GM21717 (cell line): ENCODE results near the gene IL19.

Experiments used
- ATAC-seq: cut with Tn5 transposase; IDR thresholded peaks from one replicate; pipeline ENCODE4 v1.9.1; 2021; ENCODE audit warnings: mild to moderate bottlenecking, moderate library complexity; ENCODE audit not compliant: unreplicated experiment

Gene IL19

DNA sequence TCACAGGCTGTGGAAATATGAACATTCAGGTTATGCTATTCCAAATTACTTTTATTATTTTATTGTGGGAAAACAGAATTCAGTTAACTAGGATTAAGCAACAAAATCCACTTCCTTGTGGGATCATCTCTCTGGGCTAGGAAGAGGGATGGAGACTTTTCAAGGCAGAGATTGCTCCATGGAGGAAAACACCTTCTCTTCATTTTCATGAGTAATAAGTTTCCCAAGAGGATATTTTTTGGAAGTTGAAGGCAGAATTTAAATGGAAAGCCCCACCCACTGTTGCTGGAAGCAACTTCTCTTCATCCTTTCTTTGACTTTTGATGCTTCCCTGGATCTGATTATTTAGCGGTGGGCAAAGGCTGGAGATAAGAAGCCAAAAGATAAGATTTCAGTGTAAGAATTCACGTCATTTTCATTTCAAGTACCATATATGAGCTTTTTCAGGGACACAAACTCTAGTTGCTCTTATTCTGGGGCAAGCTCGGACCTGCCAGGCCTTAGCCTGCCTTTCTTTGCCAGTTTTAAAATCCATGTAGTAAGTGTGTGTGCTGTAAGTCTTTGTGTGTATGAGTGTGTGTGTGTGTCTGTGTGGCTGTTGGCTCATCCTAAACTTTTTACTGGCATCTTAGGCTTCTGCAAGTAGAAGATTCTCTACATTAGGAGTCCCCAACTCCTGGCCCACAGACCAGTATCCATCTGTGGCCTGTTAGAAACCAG lies 114.9 kb downstream of the IL19 start:
- ATAC-seq: no peak

- no peak for ATAC-seq
Measured at GRCh38 chr1:206886831-206887230, 116.3 kb downstream of the IL19 start.

DNA sequence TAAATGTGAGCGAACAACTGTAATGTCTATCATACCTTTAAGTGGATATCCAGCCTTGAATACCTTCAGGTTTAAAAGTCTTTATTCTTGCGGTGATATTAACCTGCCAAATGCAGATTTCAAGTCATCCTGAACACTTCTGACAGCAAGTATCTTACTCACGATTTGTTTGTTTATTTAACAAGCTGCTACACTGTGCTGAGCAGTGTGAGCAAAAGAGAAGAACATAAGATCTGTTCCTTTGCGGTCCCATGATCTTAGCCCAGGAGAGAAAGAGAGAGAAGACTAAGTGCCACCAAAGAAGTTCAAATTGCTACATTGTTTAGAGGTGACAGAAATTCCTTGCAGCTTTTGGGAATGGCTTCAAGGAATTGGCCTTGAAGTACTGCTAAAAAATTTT lies 117.1 kb downstream of the IL19 start:
- no peak for ATAC-seq

DNA sequence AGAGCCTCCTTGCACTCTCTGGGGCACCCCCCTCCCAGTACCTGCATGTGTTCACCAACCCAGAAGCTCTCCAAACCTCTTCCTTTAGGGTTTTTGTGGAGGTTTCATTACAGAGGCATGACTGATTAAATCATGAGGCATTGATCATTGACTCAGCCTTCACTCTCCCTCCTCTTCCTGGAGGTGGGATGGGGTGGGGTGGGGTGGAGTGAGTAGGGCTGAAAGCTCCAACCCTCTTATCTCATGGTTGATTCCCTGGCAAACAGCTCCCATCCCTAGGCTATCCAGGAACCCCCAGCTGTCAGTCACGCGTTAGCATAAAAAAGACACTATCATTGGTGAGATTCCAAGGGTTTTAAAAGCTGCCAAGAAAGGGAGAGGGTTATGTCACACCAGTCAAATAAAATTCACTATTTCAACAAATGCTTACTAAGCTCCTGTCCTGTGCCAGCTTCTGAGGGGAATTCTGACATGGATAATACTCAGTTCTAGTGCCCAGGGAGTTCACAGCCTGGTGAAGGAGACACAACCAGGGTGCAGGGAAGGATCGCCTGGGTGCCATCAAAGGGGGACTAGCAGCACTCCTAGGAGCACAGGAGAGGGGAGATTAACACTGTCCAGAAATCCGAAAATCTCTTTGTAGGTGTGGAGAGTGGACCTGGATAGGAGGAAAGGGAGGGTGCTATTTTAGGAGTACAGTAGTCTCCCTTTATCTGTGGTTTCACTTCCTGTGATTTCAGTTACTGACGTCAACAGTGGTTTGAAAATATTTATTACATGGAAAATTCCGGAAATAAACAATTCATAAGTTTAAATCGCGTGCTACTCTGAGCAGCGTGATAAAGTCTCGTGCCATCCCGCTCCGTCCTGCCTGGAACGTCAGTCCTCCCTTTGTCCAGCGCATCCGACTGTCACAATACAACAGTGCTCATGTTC lies 119.8 kb downstream of the IL19 start:
- ATAC-seq: no peak

DNA sequence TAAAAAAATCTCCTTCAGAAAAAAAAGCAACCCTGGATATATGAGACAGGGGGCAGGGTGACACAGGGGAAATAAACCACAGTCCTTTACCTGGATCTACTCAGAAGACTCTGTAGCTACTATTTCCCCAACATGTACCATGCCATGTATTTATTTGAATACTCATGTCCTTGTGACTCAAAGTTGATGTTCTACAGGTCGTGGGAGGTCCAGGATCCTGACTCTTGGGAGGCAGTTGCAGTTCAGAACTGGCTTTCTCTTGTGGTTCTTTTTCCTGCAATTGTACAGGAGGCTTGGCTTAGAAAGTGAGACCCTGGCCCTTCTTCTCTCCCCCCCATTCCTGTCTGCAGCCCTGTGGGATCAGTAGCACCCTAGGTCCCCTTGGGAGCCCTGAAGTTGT lies 120.8 kb downstream of the IL19 start:
- no peak for ATAC-seq
